HG02981 (cell line): Measurements from ENCODE around the gene MUC2.

Source experiments
- ATAC-seq: cut with Tn5 transposase; IDR thresholded peaks from one replicate; pipeline ENCODE4 v1.9.1; 2021; ENCODE audit warnings: mild to moderate bottlenecking, moderate library complexity; ENCODE audit not compliant: unreplicated experiment

Gene MUC2

GRCh38 chr11:1118755-1119603, 44.3 kb downstream of the MUC2 start:
- ATAC-seq = no peak

DNA sequence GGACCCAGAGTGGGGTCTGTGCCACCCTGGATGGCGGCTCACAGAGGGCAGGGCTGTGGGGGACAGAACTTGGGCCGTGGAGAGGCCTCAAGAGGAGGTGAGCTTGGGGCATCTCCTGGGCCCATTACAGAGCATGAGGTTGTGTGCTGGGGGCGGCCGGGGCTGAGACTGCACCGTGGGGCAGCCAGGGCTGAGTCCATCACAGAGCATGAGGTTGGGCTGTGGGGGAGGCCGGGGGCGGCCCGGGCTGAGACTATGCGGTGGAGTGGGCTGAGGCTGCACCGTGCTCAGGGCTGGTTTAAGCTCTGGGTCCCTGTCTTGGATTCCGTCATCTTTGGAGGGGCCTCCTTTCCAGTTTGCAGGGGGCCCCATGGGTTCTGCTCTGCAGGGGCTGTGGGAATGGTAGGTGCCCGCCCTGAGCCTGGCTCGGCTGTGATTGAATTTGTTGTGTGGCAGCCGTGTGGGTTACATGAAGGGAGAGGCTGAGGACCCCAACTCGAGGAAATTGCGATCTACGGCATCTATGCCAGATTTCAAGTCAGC, 45.0 kb downstream of the MUC2 start:
- no peak for ATAC-seq

GRCh38 chr11:1120532-1121330, 46.1 kb downstream of the MUC2 start:
- no peak for ATAC-seq

- no peak for ATAC-seq
Measured at GRCh38 chr11:1121331-1121812, 46.7 kb downstream of the MUC2 start.

- no peak for ATAC-seq
Measured at GRCh38 chr11:1121813-1122663, 47.4 kb downstream of the MUC2 start.

DNA sequence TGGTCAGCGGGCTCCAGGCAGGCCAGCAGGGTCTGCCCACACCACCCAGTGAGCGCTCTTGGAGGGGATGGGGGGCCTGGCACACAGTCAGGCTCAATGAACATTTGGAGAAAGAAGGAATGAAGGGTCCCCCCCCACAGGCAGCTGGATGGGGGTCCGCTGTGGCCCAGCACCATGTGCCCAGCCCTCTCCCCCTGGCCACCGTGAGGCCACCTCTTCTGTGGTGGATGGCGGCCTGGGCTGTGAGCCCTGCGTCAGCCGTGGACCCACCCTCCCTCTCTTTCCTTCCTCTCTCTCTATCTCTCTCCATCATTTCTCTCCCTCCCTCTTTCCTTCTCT, 48.0 kb downstream of the MUC2 start:
- ATAC-seq = no peak

DNA sequence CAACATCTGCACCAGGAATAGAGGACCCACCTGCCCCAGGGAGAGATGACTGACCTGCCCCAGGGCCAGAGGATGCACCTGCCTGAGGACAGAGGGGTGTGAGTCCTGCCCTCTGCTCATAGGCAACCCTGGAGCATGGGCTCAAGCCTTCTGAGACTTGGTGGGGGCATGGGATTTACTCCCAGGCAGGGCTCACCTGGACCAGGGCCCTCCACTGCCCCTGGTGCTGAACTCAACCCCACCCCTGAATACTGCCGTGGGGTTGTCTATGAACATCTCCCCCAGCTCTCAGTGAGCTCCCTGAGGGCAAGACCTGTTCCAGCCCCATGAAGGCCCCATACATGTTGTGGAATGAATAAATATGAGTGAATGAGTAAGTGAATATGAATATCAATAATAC, 49.3 kb downstream of the MUC2 start:
- no peak for ATAC-seq
